Prostate gland (tissue), 2 donors: Measurements from ENCODE around the gene MIER2. TPM values are rescaled to one million over a fixed set of nuclear protein-coding genes. Genes with fewer than 3 reads are reported as not detected.

ENCODE experiments used
- DNase-seq: peaks from one replicate; pipeline ENCODE4 v3.0.0-alpha.2; 2019; ENCODE audit warnings: low spot score
- H3K27ac ChIP-seq, 2 donors: fragments of 200-600 bp; sonication (generic); 2 replicates each; pipeline ENCODE4 v1.5.1; 2017 to 2019
- H3K27me3 ChIP-seq: fragments of 200-600 bp; sonication (generic); replicated peaks from 2 replicates; pipeline ENCODE4 v1.5.1; 2019; ENCODE audit not compliant: insufficient read depth
- H3K36me3 ChIP-seq, 2 donors: fragments of 200-600 bp; sonication (generic); 1 replicate in 1 of 2; 2 replicates in 1 of 2; pipeline versions ENCODE4 v1.5.1 to v1.8.1; 2017 to 2019
- H3K4me1 ChIP-seq: fragments of 200-600 bp; sonication (generic); replicated peaks from 2 replicates; pipeline ENCODE4 v1.5.1; 2019
- H3K4me3 ChIP-seq, 2 donors: fragments of 200-600 bp; sonication (generic); 2 replicates each; pipeline ENCODE4 v1.5.1; 2017 to 2019
- H3K9me3 ChIP-seq: fragments of 200-600 bp; sonication (generic); 2 replicates; pipeline ENCODE4 v1.5.1; 2017
- POLR2A ChIP-seq: fragments of 450-650 bp; IDR thresholded peaks from one replicate; pipeline ENCODE4 v1.6.1; 2016; ENCODE audit warnings: antibody characterized with exemption, mild to moderate bottlenecking
- POLR2AphosphoS5 ChIP-seq: sonication (generic); formaldehyde crosslinking; IDR thresholded peaks from one replicate; pipeline ENCODE4 v1.6.1; 2017; ENCODE audit warnings: antibody characterized with exemption
- WGBS: methylation state at CpG from one replicate; pipeline ENCODE4 v1.1.5; 2018; 5-methylcytosine and 5-hydroxymethylcytosine counted together
- intact Hi-C: fragments of 100-400 bp; cut with DNase I; formaldehyde crosslinking; loops from one replicate; pipeline ENCODE4 v1.14.2; 2022
- total RNA-seq, 2 donors: library from RNA; depleted of rRNA; stranded (reverse); fragments of >200 nt; gene quantifications; one replicate each; pipeline ENCODE4 v1.1.0, GENCODE V29; 2016
- TF ChIP-seq, protein P1 (sequence below), 4 experiments: fragments of 200-600 bp in 2 of 4; fragments of 450-650 bp in 2 of 4; sonication (generic) in 2 of 4; IDR thresholded peaks; 1 replicate in 3 of 4; 2 replicates in 1 of 4; pipeline ENCODE4 v1.5.1; 2016 to 2019; ENCODE audit warnings: antibody characterized with exemption in 4 of 4, mild to moderate bottlenecking in 2 of 4, moderate library complexity in 2 of 4

MIER2 gene
- total RNA-seq, 2 donors from 2014 or later, result 16.9 to 37.1 TPM

GRCh38 chr19:289651-290371, 54.8 kb downstream of the MIER2 start:
- TF ChIP-seq POLR2AphosphoS5 (no peak), POLR2A (peak; percentile 6)
- intact Hi-C loops, result no loop called here
- peak; percentile 64 for DNase-seq
- 33% methylated on average over 26 of the region's 26 CpGs for WGBS
- peak overlapping the region in 1 of 2 donors; percentile 55 for H3K4me3 ChIP-seq
- no peaks in the 10 kb centered on the region for H3K36me3 ChIP-seq
- H3K4me1 ChIP-seq, result no peaks in the 10 kb centered on the region
- H3K27ac ChIP-seq, result peak overlapping the region; percentile 83 to 87
- no peaks in the 10 kb centered on the region for H3K9me3 ChIP-seq
- H3K27me3 ChIP-seq, result no peaks in the 10 kb centered on the region

GRCh38 chr19:288911-289310, 55.7 kb downstream of the MIER2 start:
- Histone ChIP-seq H3K4me1 (no peaks in the 10 kb centered on the region), H3K9me3 (no peaks in the 10 kb centered on the region), H3K27ac (peak overlapping the region in 1 of 2 donors; percentile 83), H3K4me3 (no peak overlapping the region), H3K36me3 (no peaks in the 10 kb centered on the region), H3K27me3 (no peaks in the 10 kb centered on the region)
- TF ChIP-seq, protein P1, sequence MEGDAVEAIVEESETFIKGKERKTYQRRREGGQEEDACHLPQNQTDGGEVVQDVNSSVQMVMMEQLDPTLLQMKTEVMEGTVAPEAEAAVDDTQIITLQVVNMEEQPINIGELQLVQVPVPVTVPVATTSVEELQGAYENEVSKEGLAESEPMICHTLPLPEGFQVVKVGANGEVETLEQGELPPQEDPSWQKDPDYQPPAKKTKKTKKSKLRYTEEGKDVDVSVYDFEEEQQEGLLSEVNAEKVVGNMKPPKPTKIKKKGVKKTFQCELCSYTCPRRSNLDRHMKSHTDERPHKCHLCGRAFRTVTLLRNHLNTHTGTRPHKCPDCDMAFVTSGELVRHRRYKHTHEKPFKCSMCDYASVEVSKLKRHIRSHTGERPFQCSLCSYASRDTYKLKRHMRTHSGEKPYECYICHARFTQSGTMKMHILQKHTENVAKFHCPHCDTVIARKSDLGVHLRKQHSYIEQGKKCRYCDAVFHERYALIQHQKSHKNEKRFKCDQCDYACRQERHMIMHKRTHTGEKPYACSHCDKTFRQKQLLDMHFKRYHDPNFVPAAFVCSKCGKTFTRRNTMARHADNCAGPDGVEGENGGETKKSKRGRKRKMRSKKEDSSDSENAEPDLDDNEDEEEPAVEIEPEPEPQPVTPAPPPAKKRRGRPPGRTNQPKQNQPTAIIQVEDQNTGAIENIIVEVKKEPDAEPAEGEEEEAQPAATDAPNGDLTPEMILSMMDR (IDR thresholded peaks at IDR 0.05), result no peak
- no peak for TF ChIP-seq POLR2AphosphoS5
- TF ChIP-seq POLR2A, result no peak
- intact Hi-C loops, result no loop called here
- DNase-seq, result no peak
- 67% methylated on average over 10 of the region's 10 CpGs for WGBS

DNA sequence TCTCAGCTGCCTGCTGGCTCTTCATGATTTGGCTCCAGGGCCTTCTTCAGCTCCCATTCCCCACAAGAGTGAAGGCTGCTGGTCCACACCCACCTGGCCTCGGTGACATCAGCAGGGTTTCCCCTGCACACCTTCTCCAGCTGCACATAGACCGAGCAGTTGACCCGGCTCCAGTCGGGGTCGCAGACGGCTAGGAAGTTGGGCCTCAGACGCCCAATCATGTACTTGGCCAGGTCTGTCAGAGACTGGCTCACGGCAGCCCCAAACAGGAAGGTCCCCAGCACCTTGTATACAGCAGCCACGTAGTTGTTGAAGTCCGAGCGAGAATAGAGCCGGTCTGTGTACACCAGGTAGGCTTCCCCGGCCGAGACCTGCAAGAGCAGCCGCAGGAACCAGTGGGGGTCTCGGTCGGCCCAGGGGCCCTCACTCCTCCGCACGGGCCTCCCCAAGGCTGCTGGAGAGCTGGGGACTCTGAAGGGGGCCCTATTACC, 57.2 kb downstream of the MIER2 start:
- intact Hi-C loops, result no loop called here
- no peak for DNase-seq
- H3K4me3 ChIP-seq, result no peak overlapping the region
- H3K9me3 ChIP-seq, result no peaks in the 10 kb centered on the region
- WGBS, result 92% methylated on average over 18 of the region's 19 CpGs
- H3K27me3 ChIP-seq, result no peaks in the 10 kb centered on the region
- TF ChIP-seq POLR2A, result no peak
- H3K27ac ChIP-seq, result no peak overlapping the region
- no peaks in the 10 kb centered on the region for H3K4me1 ChIP-seq
- H3K36me3 ChIP-seq, result no peaks in the 10 kb centered on the region

DNA sequence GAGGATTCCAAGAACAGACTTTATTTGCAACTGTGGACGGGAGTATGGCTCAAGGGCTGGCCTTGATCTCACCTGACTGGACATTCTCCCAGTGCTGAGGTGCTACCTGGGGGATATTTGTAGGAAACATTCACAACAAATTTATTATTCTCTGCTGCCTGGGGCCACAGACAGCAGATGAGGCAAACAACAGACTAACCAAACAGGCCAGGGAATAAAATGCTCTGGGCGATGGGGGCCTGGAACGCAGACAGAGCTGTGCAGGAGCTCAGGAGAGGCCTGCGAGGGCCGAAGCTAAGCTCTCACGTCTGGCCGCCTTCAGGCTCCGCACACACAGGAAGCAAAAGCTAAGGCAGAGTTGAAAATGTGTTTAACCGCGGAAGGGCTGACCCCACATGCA, 61.2 kb downstream of the MIER2 start:
- H3K36me3 ChIP-seq, result no peaks in the 10 kb centered on the region
- DNase-seq, result no peak

GRCh38 chr19:282501-282900, 62.1 kb downstream of the MIER2 start:
- Histone ChIP-seq H3K4me3 (no peak overlapping the region), H3K27me3 (no peaks in the 10 kb centered on the region), H3K36me3 (no peaks in the 10 kb centered on the region), H3K27ac (no peak overlapping the region), H3K9me3 (no peaks in the 10 kb centered on the region), H3K4me1 (no peaks in the 10 kb centered on the region)
- 74% methylated on average over 13 of the region's 13 CpGs for WGBS
- no peak for DNase-seq
- no peak for TF ChIP-seq POLR2A
- TF ChIP-seq, protein P1 (IDR thresholded peaks at IDR 0.05), result no peak
- no peak for TF ChIP-seq POLR2AphosphoS5
- intact Hi-C loops, result no loop called here

More for the DNA sequence above, 61.2 kb downstream of the MIER2 start:
- Histone ChIP-seq H3K4me1 (no peaks in the 10 kb centered on the region), H3K4me3 (no peak overlapping the region), H3K27me3 (no peaks in the 10 kb centered on the region), H3K27ac (no peak overlapping the region), H3K9me3 (no peaks in the 10 kb centered on the region)
- no peak for TF ChIP-seq POLR2A
- TF ChIP-seq POLR2AphosphoS5, result no peak
- TF ChIP-seq, protein P1 (IDR thresholded peaks at IDR 0.05), result no peak
- intact Hi-C loops, result no loop called here
- 70% methylated on average over 10 of the region's 10 CpGs for WGBS

- Histone ChIP-seq H3K4me3 (no peak overlapping the region), H3K36me3 (no peaks in the 10 kb centered on the region), H3K9me3 (no peaks in the 10 kb centered on the region), H3K4me1 (no peaks in the 10 kb centered on the region), H3K27ac (no peak overlapping the region), H3K27me3 (no peaks in the 10 kb centered on the region)
- TF ChIP-seq, protein P1 (IDR thresholded peaks at IDR 0.05), result no peak
- TF ChIP-seq POLR2AphosphoS5 (no peak), POLR2A (no peak)
- WGBS, result 80% methylated on average over 9 of the region's 10 CpGs
- no peak for DNase-seq
- intact Hi-C loops, result no loop called here
Observed at GRCh38 chr19:281992-282391, 62.6 kb downstream of the MIER2 start.
